ENCODE data around the gene TFIP11. TPM values are rescaled to one million over a fixed set of nuclear protein-coding genes. Genes with fewer than 3 reads are reported as not detected.

The TFIP11 gene
- total RNA-seq, 1 experiment from 2014 or later, result 26.9 TPM

GRCh38 chr22:26470807-26471206, 41.5 kb downstream of the TFIP11 start (continued):
- TF ChIP-seq RELA (CRISPR knock-in tag; IDR thresholded peaks at IDR 0.05; ENCODE audit: borderline replicate concordance) (no peak), SOX15 (CRISPR knock-in tag; IDR thresholded peaks at IDR 0.05) (no peak)

GRCh38 chr22:26466196-26466595, 46.1 kb downstream of the TFIP11 start:
- Mint-ChIP-seq H3K27ac (no peak overlapping the region), H3K36me3 (peaks cover 68% of the 10 kb centered on the region), H3K4me1 (peaks cover 4% of the 10 kb centered on the region; the same call in 1 of the 2 replicates), H3K9me3 (no peaks in the 10 kb centered on the region), H3K27me3 (ENCODE audit: low read depth) (no peaks in the 10 kb centered on the region), H3K4me3 (no peak overlapping the region)
- POLR2A ChIA-PET, result no interaction called here
- TF ChIP-seq E2F4 (CRISPR knock-in tag; IDR thresholded peaks at IDR 0.05; ENCODE audit: borderline replicate concordance, low read depth), result no peak
- TF ChIP-seq ERG (CRISPR knock-in tag; IDR thresholded peaks at IDR 0.05), result no peak
- TF ChIP-seq E2F1 (CRISPR knock-in tag; IDR thresholded peaks at IDR 0.05), result no peak
- no peak for TF ChIP-seq FOXK1 (CRISPR knock-in tag; IDR thresholded peaks at IDR 0.05)
- no peak for TF ChIP-seq TCF7 (CRISPR knock-in tag; IDR thresholded peaks at IDR 0.05; ENCODE audit: low read depth)
- no peak for TF ChIP-seq ESRRA (CRISPR knock-in tag; IDR thresholded peaks at IDR 0.05; ENCODE audit: borderline replicate concordance)
- no peak for TF ChIP-seq IRF2 (CRISPR knock-in tag; IDR thresholded peaks at IDR 0.05; ENCODE audit: borderline replicate concordance, low read depth)
- no peak for TF ChIP-seq ZNF138 (CRISPR knock-in tag; conservative IDR thresholded peaks at IDR 0.05)
- no peak for TF ChIP-seq PRRX2 (CRISPR knock-in tag; IDR thresholded peaks at IDR 0.05)
- TF ChIP-seq GRHL2 (CRISPR knock-in tag; IDR thresholded peaks at IDR 0.05; ENCODE audit: insufficient replicate concordance, severe bottlenecking), result no peak
- TF ChIP-seq SMAD3 (CRISPR knock-in tag; IDR thresholded peaks at IDR 0.05; ENCODE audit: borderline replicate concordance), result no peak
- CTCF ChIA-PET, result no interaction called here
- no peak for DNase-seq (ENCODE audit: low spot score)
- no peak for ATAC-seq

GRCh38 chr22:26464312-26464711, 48.0 kb downstream of the TFIP11 start:
- Mint-ChIP-seq H3K27me3 (ENCODE audit: low read depth) (no peaks in the 10 kb centered on the region), H3K36me3 (peaks cover 65% of the 10 kb centered on the region), H3K27ac (no peak overlapping the region), H3K9me3 (no peaks in the 10 kb centered on the region), H3K4me1 (peaks cover 4% of the 10 kb centered on the region; the same call in 1 of the 2 replicates), H3K4me3 (no peak overlapping the region)
- TF ChIP-seq JUN (CRISPR knock-in tag; IDR thresholded peaks at IDR 0.05) (no peak), IRF1 (CRISPR knock-in tag; IDR thresholded peaks at IDR 0.05) (no peak), CREB1 (CRISPR knock-in tag; IDR thresholded peaks at IDR 0.05) (no peak)
- ChIA-PET CTCF (no interaction called here), POLR2A (no interaction called here)
- ATAC-seq, result no peak
- DNase-seq (ENCODE audit: low spot score), result no peak

GRCh38 chr22:26463688-26464087, 48.6 kb downstream of the TFIP11 start:
- H3K9me3 Mint-ChIP-seq, result no peaks in the 10 kb centered on the region
- POLR2A ChIA-PET, result interaction anchor here (1.3 kb wide), 1 partner anchor 20 kb away, joined by 3 read pairs; the partner anchor contains the start of genes HPS4 and SRRD
- TF ChIP-seq ZNF219 (CRISPR knock-in tag; IDR thresholded peaks at IDR 0.05; ENCODE audit: borderline replicate concordance) (no peak), GRHL2 (CRISPR knock-in tag; IDR thresholded peaks at IDR 0.05; ENCODE audit: insufficient replicate concordance, severe bottlenecking) (no peak), E2F5 (CRISPR knock-in tag; IDR thresholded peaks at IDR 0.05) (no peak), ZBTB21 (CRISPR knock-in tag; IDR thresholded peaks at IDR 0.05; ENCODE audit: borderline replicate concordance) (no peak), RORB (CRISPR knock-in tag; IDR thresholded peaks at IDR 0.05) (no peak), PRDM15 (CRISPR knock-in tag; IDR thresholded peaks at IDR 0.05) (no peak), CDX4 (CRISPR knock-in tag; IDR thresholded peaks at IDR 0.05; ENCODE audit: borderline replicate concordance) (no peak)

More at GRCh38 chr22:26463688-26464087, 48.6 kb downstream of the TFIP11 start:
- DNase-seq (ENCODE audit: low spot score) (no peak), ATAC-seq (no peak)
- Mint-ChIP-seq H3K27me3 (ENCODE audit: low read depth) (no peaks in the 10 kb centered on the region), H3K36me3 (peaks cover 59% of the 10 kb centered on the region), H3K4me1 (peaks cover 4% of the 10 kb centered on the region; the same call in 1 of the 2 replicates), H3K27ac (no peak overlapping the region), H3K4me3 (no peak overlapping the region)
- CTCF ChIA-PET, result interaction anchor here (5.0 kb wide), 1 partner anchor 98 kb away, joined by 69 read pairs; no protein-coding TSS in a partner anchor
